ENCODE data around the gene ZNF555. TPM values are rescaled to one million over a fixed set of nuclear protein-coding genes. Genes with fewer than 3 reads are reported as not detected.

Gene ZNF555
- total and polyA plus RNA-seq, 2 of the 13 experiments (the other 11 are each of a cell fraction or from before 2014, with no cell fraction given) = 5.0 to 8.0 TPM

- Histone ChIP-seq H3K9me3 (ENCODE audit: low read length) (no peaks in the 10 kb centered on the region), H3K36me3 (replicated peaks in 1 of 2; ENCODE audit: control insufficient read depth in 1 of 2, insufficient read depth in 2 of 2, low read length in 2 of 2) (peaks cover 25 to 69% of the 10 kb centered on the region in 2 experiments; a peak in 3 of 5 replicates), H3K79me2 (ENCODE audit: insufficient read depth, low read length) (no peaks in the 10 kb centered on the region), H3K27me3 (ENCODE audit: control insufficient read depth in 1 of 2, insufficient read depth in 2 of 2, low read length in 2 of 2) (no peaks in the 10 kb centered on the region), H2AFZ (ENCODE audit: low read length) (no peak overlapping the region), H3K27ac (ENCODE audit: extremely low read length, insufficient read depth, low read length) (no peak overlapping the region), H3K4me3 (replicated peaks in 1 of 3; ENCODE audit: insufficient read depth in 1 of 3, low read depth in 2 of 3, low read length in 3 of 3) (no peak overlapping the region), H3K4me1 (ENCODE audit: insufficient read depth, low read length) (no peaks in the 10 kb centered on the region), H3K4me2 (ENCODE audit: low read depth, low read length) (no peak overlapping the region), H4K20me1 (ENCODE audit: insufficient read depth, low read length) (no peaks in the 10 kb centered on the region), H3K9ac (ENCODE audit: insufficient read depth, low read depth, low read length) (no peak overlapping the region)
- peak; percentile 34; the same call in 1 of the 2 replicates for TF ChIP-seq DMAP1 (CRISPR knock-in tag; IDR thresholded peaks at IDR 0.05)
- no peak for TF ChIP-seq LCORL (IDR thresholded peaks at IDR 0.05)
- TF ChIP-seq LCORL (CRISPR knock-in tag; IDR thresholded peaks at IDR 0.05) = no peak
- no TSS peak for BruUV-seq (replicated peaks)
- ATAC-seq = no peak
- 98% methylated on average over 18 of the region's 27 CpGs for WGBS (ENCODE audit: low lambda C conversion rate)
- no peak for FAIRE-seq
- in situ Hi-C loops (cut with HindIII; ENCODE audit: extremely low pct_ligation_motif_present, low pct_unique_long_range_greater_than_20kb) = no loop called here
- no peak for DNase-seq (ENCODE audit: low spot score)
- ChIA-PET CTCF (ENCODE audit: low intra/inter-chr PET ratio, low total read pairs) (no interaction called here), POLR2A (no interaction called here)
- intact Hi-C loops (cut with micrococcal nuclease; ENCODE audit: unreplicated experiment) = no loop called here
Measured at GRCh38 chr19:2804156-2805004, 36.9 kb upstream of the ZNF555 start.

- peaks cover 26 to 70% of the 10 kb centered on the region in 2 experiments; a peak in 4 of 5 replicates for H3K36me3 ChIP-seq (replicated peaks in 1 of 2; ENCODE audit: control insufficient read depth in 1 of 2, insufficient read depth in 2 of 2, low read length in 2 of 2)
- no peak overlapping the region for H3K4me3 ChIP-seq (replicated peaks in 1 of 3; ENCODE audit: insufficient read depth in 1 of 3, low read depth in 2 of 3, low read length in 3 of 3)
- no peak overlapping the region for H3K4me2 ChIP-seq (ENCODE audit: low read depth, low read length)
- in situ Hi-C loops (cut with HindIII; ENCODE audit: extremely low pct_ligation_motif_present, low pct_unique_long_range_greater_than_20kb) (no loop called here), intact Hi-C loops (cut with micrococcal nuclease; ENCODE audit: unreplicated experiment) (no loop called here)
- no TSS peak for BruUV-seq (replicated peaks)
- TF ChIP-seq IRF1 (CRISPR knock-in tag; IDR thresholded peaks at IDR 0.05; ENCODE audit: low read depth) = no peak
- no peak for TF ChIP-seq NBN (conservative IDR thresholded peaks at IDR 0.05)
- TF ChIP-seq ZNF512 (CRISPR knock-in tag; IDR thresholded peaks at IDR 0.05) = no peak
- no peak for TF ChIP-seq MLXIP (CRISPR knock-in tag; IDR thresholded peaks at IDR 0.05; ENCODE audit: borderline replicate concordance)
- TF ChIP-seq REL (CRISPR knock-in tag; conservative IDR thresholded peaks at IDR 0.05) = no peak
- no peak for TF ChIP-seq MBD4 (IDR thresholded peaks at IDR 0.05; ENCODE audit: borderline replicate concordance, low read length)
- no peak for TF ChIP-seq NFE2L1 (CRISPR knock-in tag; IDR thresholded peaks at IDR 0.05; ENCODE audit: borderline replicate concordance)
- no peak for TF ChIP-seq KAT8 (CRISPR knock-in tag; IDR thresholded peaks at IDR 0.05)
- DNase-seq (ENCODE audit: low spot score) = no peak
- H3K9me3 ChIP-seq (ENCODE audit: low read length) = no peaks in the 10 kb centered on the region
- no peaks in the 10 kb centered on the region for H3K27me3 ChIP-seq (ENCODE audit: control insufficient read depth in 1 of 2, insufficient read depth in 2 of 2, low read length in 2 of 2)
- no peak overlapping the region for H3K27ac ChIP-seq (ENCODE audit: extremely low read length, insufficient read depth, low read length)
- H3K9ac ChIP-seq (ENCODE audit: insufficient read depth, low read depth, low read length) = no peak overlapping the region
- no peaks in the 10 kb centered on the region for H3K79me2 ChIP-seq (ENCODE audit: insufficient read depth, low read length)
- no peak for FAIRE-seq
- ChIA-PET POLR2A (no interaction called here), CTCF (ENCODE audit: low intra/inter-chr PET ratio, low total read pairs) (no interaction called here)
- no peak overlapping the region for H2AFZ ChIP-seq (ENCODE audit: low read length)
- peaks cover 1% of the 10 kb centered on the region for H3K4me1 ChIP-seq (ENCODE audit: insufficient read depth, low read length)
- WGBS (ENCODE audit: low lambda C conversion rate) = 99% methylated on average over 22 of the region's 28 CpGs
- ATAC-seq = no peak
- no peaks in the 10 kb centered on the region for H4K20me1 ChIP-seq (ENCODE audit: insufficient read depth, low read length)
Measured at GRCh38 chr19:2805261-2805900, 35.9 kb upstream of the ZNF555 start.
